ENCODE measurements around the gene CLDN7.

DNA sequence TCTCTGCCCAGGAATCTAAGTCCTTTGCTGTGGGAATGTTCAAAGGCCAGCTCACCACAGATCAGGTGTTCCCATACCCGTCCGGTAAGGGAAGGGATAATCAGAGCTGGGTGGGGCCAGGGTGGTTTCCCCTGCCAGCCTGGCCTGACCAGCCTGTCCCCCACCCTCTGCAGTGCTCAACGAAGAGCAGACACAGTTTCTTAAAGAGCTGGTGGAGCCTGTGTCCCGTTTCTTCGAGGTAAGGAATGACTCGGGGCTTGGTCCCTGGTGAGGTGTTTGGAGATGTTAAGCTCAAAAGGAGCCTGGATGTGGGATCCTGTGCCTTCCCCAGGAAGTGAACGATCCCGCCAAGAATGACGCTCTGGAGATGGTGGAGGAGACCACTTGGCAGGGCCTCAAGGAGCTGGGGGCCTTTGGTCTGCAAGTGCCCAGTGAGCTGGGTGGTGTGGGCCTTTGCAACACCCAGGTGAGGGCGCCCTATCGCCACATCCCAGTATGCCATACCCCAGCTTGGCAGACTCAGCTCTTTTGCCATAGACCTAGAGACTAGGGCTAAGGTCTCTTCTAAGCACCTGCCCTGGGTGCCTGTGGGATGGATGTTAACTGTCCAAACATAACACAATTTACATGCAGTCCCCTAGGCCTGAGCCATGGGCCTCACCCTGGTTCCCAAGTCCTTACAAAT lies 41.5 kb downstream of the CLDN7 start:
- TF ChIP-seq YY1 (IDR thresholded peaks at IDR 0.05; ENCODE audit: insufficient read depth, insufficient read length) (no peak), ZNF274 (IDR thresholded peaks at IDR 0.05; ENCODE audit: low read depth, low read length) (no peak), SUZ12 (IDR thresholded peaks at IDR 0.05; ENCODE audit: extremely low read depth, insufficient read depth, insufficient read length) (no peak)
